Measurements from ENCODE around the gene NOL9.

GRCh38 chr1:6497867-6498575 is 56.3 kb downstream of the NOL9 start:
- TF ChIP-seq EZH2phosphoT487 (IDR thresholded peaks at IDR 0.05; ENCODE audit: low read depth) (no peak), CTCF (IDR thresholded peaks at IDR 0.05; ENCODE audit: low read depth, low read length) (no peak)
